GM06990 (cell line): ENCODE data around the gene PIH1D1.

ENCODE experiments used
- DNase-seq: peaks from one replicate; pipeline ENCODE4 v3.0.0-alpha.2; 2011; ENCODE audit not compliant: insufficient read length; ENCODE audit errors: extremely low read depth
- H3K27me3 ChIP-seq: replicated peaks from 2 replicates; pipeline ENCODE4 v1.6.0; 2011; ENCODE audit warnings: low read length; ENCODE audit not compliant: control insufficient read depth, insufficient read depth
- H3K36me3 ChIP-seq: 2 replicates; pipeline ENCODE4 v1.5.1; 2011; ENCODE audit warnings: low read length; ENCODE audit not compliant: control insufficient read depth, insufficient read depth
- H3K4me3 ChIP-seq: replicated peaks from 2 replicates; pipeline ENCODE4 v1.5.1; 2011; ENCODE audit warnings: low read depth, mild to moderate bottlenecking, control low read depth, low read length
- TF ChIP-seq, protein P1 (sequence below): IDR thresholded peaks from 2 replicates; pipeline ENCODE4 v1.5.1; 2011; ENCODE audit warnings: low read length, control low read depth, mild to moderate bottlenecking, inconsistent platforms; ENCODE audit not compliant: insufficient read depth, poor library complexity, severe bottlenecking

PIH1D1 gene

DNA sequence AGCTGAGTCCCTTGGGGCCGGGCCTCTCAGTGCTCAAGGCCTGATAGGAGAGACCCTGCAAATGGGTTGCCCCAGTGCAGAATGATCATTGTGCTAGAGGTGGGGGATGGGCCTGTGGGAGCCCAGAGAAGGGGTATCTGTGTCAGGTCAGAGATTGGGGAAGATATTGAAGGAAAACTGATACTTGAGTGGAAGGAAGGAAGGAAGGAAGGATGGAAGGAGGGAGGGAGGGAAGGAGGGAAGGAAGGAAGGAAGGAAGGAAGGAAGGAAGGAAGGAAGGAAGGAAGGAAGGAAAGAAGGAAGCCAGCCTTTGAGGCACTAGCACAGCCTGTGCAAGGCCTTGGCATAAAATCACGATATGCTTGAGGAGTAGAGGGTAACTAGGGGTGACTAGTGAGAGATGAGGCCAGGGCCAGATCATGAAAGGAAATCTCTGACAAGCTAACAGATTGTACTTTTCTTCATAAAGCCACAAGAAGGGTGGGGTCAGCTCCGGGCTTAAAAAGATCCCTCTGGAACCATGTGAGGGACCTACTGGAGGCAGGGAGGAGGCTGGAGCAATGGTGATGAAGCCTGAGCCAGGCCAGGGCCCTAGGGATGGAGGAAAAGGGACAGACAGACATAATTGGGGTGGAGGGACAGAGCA is 39.8 kb downstream of the PIH1D1 start:
- no peak overlapping the region for H3K4me3 ChIP-seq
- no peaks in the 10 kb centered on the region for H3K36me3 ChIP-seq
- no peak for DNase-seq
- no peaks in the 10 kb centered on the region for H3K27me3 ChIP-seq
- TF ChIP-seq, protein P1, sequence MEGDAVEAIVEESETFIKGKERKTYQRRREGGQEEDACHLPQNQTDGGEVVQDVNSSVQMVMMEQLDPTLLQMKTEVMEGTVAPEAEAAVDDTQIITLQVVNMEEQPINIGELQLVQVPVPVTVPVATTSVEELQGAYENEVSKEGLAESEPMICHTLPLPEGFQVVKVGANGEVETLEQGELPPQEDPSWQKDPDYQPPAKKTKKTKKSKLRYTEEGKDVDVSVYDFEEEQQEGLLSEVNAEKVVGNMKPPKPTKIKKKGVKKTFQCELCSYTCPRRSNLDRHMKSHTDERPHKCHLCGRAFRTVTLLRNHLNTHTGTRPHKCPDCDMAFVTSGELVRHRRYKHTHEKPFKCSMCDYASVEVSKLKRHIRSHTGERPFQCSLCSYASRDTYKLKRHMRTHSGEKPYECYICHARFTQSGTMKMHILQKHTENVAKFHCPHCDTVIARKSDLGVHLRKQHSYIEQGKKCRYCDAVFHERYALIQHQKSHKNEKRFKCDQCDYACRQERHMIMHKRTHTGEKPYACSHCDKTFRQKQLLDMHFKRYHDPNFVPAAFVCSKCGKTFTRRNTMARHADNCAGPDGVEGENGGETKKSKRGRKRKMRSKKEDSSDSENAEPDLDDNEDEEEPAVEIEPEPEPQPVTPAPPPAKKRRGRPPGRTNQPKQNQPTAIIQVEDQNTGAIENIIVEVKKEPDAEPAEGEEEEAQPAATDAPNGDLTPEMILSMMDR: no peak

DNA sequence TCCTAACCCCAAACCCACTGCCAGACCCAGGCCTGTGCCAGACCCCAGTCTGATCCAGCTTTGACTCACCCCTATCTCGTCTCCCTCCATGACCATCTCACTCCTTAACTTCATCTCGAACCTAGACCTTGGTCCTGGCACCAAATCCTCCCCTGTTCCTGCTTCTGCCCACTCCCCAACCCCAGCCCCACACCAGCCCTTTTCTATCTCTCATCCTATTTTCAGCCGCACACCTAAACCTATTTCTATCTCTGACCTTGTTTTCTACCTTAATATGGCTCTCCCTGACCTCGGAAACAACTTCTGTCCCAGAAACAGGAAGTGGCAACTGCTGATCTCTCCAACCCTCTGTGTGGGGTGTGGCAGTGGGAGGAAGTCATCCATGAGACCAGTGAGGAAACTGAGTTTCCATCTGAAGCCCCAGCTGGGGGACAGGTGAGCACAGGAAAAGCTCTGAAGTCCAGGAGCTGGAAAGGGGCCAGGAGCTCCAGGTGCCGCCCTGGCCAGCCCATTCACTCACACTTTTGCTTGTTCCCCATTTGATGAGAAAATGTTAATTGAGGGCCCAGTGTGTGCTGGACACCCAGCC is 42.1 kb downstream of the PIH1D1 start:
- Histone ChIP-seq H3K4me3 (no peak overlapping the region), H3K27me3 (no peaks in the 10 kb centered on the region), H3K36me3 (no peaks in the 10 kb centered on the region)
- TF ChIP-seq, protein P1: no peak
- DNase-seq: peak; percentile 53

DNA sequence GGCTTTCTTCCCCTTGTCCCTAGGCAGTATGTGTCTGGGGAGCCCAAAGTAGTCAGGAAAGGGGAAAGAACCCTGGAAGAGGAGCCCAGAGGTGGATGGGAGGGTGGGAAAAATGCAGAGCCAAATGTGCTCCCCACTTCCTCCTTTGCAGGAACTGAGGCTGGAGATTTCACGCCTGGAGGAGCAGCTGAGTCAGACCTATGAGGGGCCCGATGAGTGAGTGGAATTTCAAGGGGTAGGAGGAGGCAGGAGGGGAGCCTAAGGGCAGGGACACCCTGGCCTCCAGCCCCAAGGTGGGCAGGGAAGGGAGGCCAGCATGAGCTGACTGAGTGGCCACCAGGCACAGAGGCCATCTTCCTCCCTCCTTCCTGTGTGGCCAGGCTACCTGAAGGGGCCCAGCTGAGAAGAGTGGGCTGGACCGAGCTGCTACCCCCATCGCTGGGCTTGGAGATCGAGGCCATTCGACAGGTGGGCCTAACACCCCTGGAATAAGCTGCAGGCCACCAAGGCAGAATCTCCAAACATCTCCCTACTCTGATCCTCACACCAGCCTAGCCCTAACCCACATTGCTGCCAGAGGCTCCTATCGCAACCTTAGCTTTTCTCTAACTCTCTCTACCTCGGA is 42.7 kb downstream of the PIH1D1 start:
- no peak for DNase-seq

DNA sequence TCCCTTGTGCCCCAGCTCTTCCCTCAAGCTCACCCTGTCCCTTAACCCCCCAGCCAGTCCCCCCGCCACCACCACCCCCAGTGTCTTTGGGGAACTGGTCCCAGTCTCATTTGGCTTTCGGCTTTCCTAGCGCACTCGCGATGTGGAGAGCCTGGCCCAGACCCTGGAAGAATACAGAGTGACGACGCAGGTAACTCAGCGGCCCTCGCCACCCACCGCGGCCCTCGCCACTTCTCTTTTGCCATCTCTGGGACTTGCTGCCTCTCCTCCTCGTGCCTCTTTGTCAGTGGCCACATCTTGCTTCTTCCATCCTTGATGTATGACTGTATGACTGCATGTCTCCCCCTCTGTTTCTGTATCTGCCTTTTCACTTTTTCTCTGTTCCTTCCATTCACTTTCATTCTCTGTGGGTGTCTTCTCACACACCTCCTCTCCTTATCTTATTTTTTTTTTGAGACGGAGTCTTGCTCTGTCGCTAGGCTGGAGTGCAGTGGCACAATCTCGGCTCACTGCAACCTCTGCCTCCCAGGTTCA is 44.1 kb downstream of the PIH1D1 start:
- TF ChIP-seq, protein P1: no peak
- H3K4me3 ChIP-seq: no peak overlapping the region
- H3K36me3 ChIP-seq: no peaks in the 10 kb centered on the region
- H3K27me3 ChIP-seq: no peaks in the 10 kb centered on the region
- no peak for DNase-seq

More for the DNA sequence above, 42.7 kb downstream of the PIH1D1 start:
- H3K36me3 ChIP-seq: no peaks in the 10 kb centered on the region
- no peaks in the 10 kb centered on the region for H3K27me3 ChIP-seq
- H3K4me3 ChIP-seq: no peak overlapping the region
- TF ChIP-seq, protein P1: no peak

DNA sequence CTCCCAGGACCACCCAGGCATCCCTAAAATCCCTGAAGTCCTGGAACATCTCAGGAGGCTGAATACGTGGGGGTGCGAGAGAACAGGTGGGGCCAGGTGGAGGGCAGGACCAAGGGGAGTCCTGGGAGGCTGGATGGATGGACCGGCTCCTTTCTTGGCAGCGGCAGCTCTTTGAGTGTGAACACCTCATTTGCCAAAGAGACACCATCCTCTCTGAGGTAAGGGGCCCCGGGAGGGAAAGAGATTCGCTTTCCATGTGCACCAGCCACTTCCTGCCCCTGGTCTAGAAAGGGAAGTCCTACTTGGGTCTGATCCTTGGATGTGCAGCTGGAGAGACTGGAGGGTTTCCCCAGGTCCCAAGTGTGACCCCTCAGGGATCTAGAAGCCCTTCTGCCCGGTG is 44.5 kb downstream of the PIH1D1 start:
- Histone ChIP-seq H3K27me3 (no peaks in the 10 kb centered on the region), H3K4me3 (no peak overlapping the region), H3K36me3 (no peaks in the 10 kb centered on the region)
- DNase-seq: no peak
- TF ChIP-seq, protein P1: no peak
